C4-2B (cell line): ENCODE results near the gene HSDL1.

Experiments
- ZFX ChIP-seq: fragments of 450-650 bp; IDR thresholded peaks from 2 replicates; pipeline ENCODE4 v1.6.1; 2017
- TF ChIP-seq, protein P1 (sequence below): fragments of 450-650 bp; conservative IDR thresholded peaks from 2 replicates; pipeline ENCODE4 v1.5.1; 2017; ENCODE audit warnings: mild to moderate bottlenecking

DNA sequence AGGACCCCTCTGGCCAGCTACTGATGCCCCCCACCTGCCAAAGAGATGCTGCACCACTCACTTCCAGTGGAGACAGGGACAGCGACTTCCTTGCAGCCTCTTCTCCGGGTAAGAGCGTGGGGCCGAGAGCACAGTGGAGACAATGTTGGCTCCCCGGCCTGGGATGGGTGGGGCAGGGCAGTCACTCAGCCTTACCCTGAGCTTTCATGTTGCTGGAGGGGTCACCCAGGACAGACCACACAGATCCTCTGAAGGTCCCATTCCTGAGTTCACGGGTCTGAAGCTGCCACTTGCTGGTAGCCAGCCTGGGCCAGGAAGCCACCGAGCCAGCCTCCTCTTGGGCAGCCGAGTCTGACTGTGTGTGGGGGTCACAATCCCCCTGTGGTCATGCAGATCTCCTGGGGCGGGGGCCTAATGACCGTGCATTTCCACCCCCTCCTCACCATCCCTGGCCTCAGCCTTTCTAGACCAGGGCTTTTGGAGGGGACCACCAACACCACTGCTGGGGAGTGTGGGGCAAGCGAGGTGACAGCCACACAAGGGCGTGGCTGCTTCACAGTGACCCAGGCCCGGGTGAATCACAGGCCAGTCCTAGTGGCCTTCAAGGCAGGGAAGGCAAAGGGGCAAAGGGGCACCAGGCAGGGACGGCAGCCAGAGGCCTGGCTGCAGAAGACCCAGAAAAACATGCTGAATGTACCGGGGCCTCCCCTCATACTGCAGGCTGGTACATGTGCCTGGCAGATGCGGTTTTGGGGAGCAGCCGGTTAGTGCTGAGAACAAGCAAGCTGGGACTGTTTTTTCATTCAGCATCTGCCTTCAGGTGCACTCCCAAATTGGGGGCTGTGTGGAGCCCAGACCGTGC lies 31.4 kb upstream of the HSDL1 start:
- TF ChIP-seq, protein P1, sequence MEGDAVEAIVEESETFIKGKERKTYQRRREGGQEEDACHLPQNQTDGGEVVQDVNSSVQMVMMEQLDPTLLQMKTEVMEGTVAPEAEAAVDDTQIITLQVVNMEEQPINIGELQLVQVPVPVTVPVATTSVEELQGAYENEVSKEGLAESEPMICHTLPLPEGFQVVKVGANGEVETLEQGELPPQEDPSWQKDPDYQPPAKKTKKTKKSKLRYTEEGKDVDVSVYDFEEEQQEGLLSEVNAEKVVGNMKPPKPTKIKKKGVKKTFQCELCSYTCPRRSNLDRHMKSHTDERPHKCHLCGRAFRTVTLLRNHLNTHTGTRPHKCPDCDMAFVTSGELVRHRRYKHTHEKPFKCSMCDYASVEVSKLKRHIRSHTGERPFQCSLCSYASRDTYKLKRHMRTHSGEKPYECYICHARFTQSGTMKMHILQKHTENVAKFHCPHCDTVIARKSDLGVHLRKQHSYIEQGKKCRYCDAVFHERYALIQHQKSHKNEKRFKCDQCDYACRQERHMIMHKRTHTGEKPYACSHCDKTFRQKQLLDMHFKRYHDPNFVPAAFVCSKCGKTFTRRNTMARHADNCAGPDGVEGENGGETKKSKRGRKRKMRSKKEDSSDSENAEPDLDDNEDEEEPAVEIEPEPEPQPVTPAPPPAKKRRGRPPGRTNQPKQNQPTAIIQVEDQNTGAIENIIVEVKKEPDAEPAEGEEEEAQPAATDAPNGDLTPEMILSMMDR, result no peak
- TF ChIP-seq ZFX, result no peak
